Spleen (tissue), 13 donors: ENCODE measurements around the gene UFSP1. TPM values are rescaled to one million over a fixed set of nuclear protein-coding genes. Genes with fewer than 3 reads are reported as not detected.
"Not testable (repeated sequence)": the region's sequence is repeated elsewhere in the genome, so short reads cannot be mapped to it uniquely, and the experiment has no call there.

Experiments
- DNase-seq: peaks from one replicate; pipeline ENCODE4 v3.0.0-alpha.2; 2020
- H3K27ac ChIP-seq, 8 donors: fragments of 200-600 bp; sonication (generic) in 7 of 8; 1 replicate in 4 of 8; 2 replicates in 4 of 8; pipeline versions ENCODE4 v1.5.0 to v1.8.0; 2016 to 2021; ENCODE audit warnings: inconsistent platforms in 4 of 8, mild to moderate bottlenecking in 4 of 8, moderate library complexity in 1 of 8
- H3K27me3 ChIP-seq, 7 donors: fragments of 200-600 bp; sonication (generic) in 6 of 7; replicated peaks in 1 of 7; 1 replicate in 4 of 7; 2 replicates in 3 of 7; pipeline versions ENCODE4 v1.5.0 to v1.8.0; 2016 to 2021; ENCODE audit warnings: inconsistent platforms in 3 of 7, mild to moderate bottlenecking in 1 of 7
- H3K36me3 ChIP-seq, 6 donors: fragments of 200-600 bp; sonication (generic) in 5 of 6; 1 replicate in 4 of 6; 2 replicates in 2 of 6; pipeline versions ENCODE4 v1.5.0 to v1.8.0; 2016 to 2021; ENCODE audit warnings: inconsistent platforms in 2 of 6
- H3K4me1 ChIP-seq, 6 donors: fragments of 200-600 bp; sonication (generic) in 5 of 6; 1 replicate in 3 of 6; 2 replicates in 3 of 6; pipeline versions ENCODE4 v1.5.0 to v1.8.0; 2016 to 2021; ENCODE audit warnings: inconsistent platforms in 3 of 6
- H3K4me3 ChIP-seq, 8 donors: fragments of 200-600 bp; sonication (generic) in 7 of 8; 1 replicate in 4 of 8; 2 replicates in 4 of 8; pipeline versions ENCODE4 v1.5.0 to v1.8.0; 2016 to 2021; ENCODE audit warnings: inconsistent platforms in 4 of 8, mild to moderate bottlenecking in 4 of 8, moderate library complexity in 2 of 8
- H3K9me3 ChIP-seq, 8 donors: fragments of 200-600 bp; sonication (generic) in 7 of 8; 1 replicate in 4 of 8; 2 replicates in 4 of 8; pipeline versions ENCODE4 v1.5.0 to v1.8.0; 2016 to 2021; ENCODE audit warnings: inconsistent platforms in 4 of 8
- CTCF ChIP-seq, 11 experiments: fragments of 200-600 bp in 7 of 11; fragments of 450-650 bp in 4 of 11; sonication (generic) in 4 of 11; IDR thresholded peaks in 8 of 11; conservative IDR thresholded peaks in 3 of 11; 1 replicate in 7 of 11; 2 replicates in 4 of 11; pipeline versions ENCODE4 v1.4.0 to v1.8.0; 2016 to 2021; ENCODE audit warnings: antibody characterized with exemption in 11 of 11, inconsistent platforms in 4 of 11, mild to moderate bottlenecking in 1 of 11
- POLR2A ChIP-seq, 3 donors: fragments of 450-650 bp; IDR thresholded peaks; one replicate each; pipeline ENCODE4 v1.5.1; 2017; ENCODE audit warnings: antibody characterized with exemption in 3 of 3, mild to moderate bottlenecking in 1 of 3
- POLR2AphosphoS5 ChIP-seq, 3 donors: sonication (generic); formaldehyde crosslinking; IDR thresholded peaks; one replicate each; pipeline ENCODE4 v1.5.1; 2017; ENCODE audit warnings: antibody characterized with exemption in 3 of 3
- WGBS, 5 donors: extraction: QIAGEN DNeasy Blood & Tissue Kit in 3 of 5; methylation state at CpG; one replicate each; pipeline versions ENCODE4 v1.1.5 to v1.1.7; 2013 to 2018; 5-methylcytosine and 5-hydroxymethylcytosine counted together
- intact Hi-C: fragments of 100-400 bp; cut with DNase I; formaldehyde crosslinking; loops from one replicate; pipeline ENCODE4 v1.15.0; 2023; ENCODE audit warnings: low total_unique reads
- long read RNA-seq, 2 donors: transcript quantifications; one replicate each; lab custom pipeline, GENCODE V29; 2026
- polyA plus RNA-seq, 3 donors: library from polyadenylated mRNA; stranded (reverse); fragments of 200-250 nt; gene quantifications; one replicate each; pipeline ENCODE4 v1.2.1, GENCODE V29; 2013
- total RNA-seq, 7 donors: library from RNA; depleted of rRNA in 3 of 7; stranded (reverse); fragments of >200 nt in 3 of 7; fragmentation: NEBNext Ultra II Directional in 4 of 7; extraction: Animal tissue kit (Norgen Biotek cat#: 25700) in 4 of 7; gene quantifications; one replicate each; pipeline versions ENCODE4 v1.1.0 to v1.2.1, GENCODE V29; 2016 to 2021
- donor health status: healthy with polysubstance abuse.
- donor health status: DM: no; HTN: no; CAD: no; lungs with moderate emphysema.
- donor health status: DM: no; HTN: no; CAD: no.
- donor health status: Bipolar disorder and iron deficiency.
- donor health status: healthy.
- donor health status: DM: no; HTN: no; CAD: no.
- donor health status: DM: yes; HTN: yes; CAD: no.

UFSP1 gene
- total RNA-seq (1 to 10 TPM; 1.3 to 5.6 (median 2.8) TPM), polyA plus RNA-seq (1 to 10 TPM; 4.2 to 6.9 (median 5.1) TPM)
- long read RNA-seq, donor 1, partial matches to known transcripts: 0 of 2 reads
- long read RNA-seq, donor 1, other reads (novel, unspliced or antisense): 0 of 2 reads
- long read RNA-seq, donor 2, partial matches to known transcripts: 0 of 2 reads
- long read RNA-seq, donor 2, other reads (novel, unspliced or antisense): 0 of 2 reads

- H3K4me1 ChIP-seq: peaks cover 32 to 69% (median 51%) of the 10 kb centered on the region in 6 donors
- peaks cover 0 to 42% (median 13%) of the 10 kb centered on the region in 7 donors for H3K27me3 ChIP-seq
- 3 to 7% (median 5%) methylated on average over 21 to 73 of the region's 73 CpGs for WGBS, 5 donors
- peak within 1 kb of the TSS; percentile 57 to 85 (median 73) for H3K4me3 ChIP-seq
- DNase-seq: no peak
- TF ChIP-seq POLR2A (IDR thresholded peaks at IDR 0.05) (no peak), POLR2AphosphoS5 (IDR thresholded peaks at IDR 0.05) (peak in 1 of 3 donors; percentile 0), CTCF (IDR thresholded peaks at IDR 0.05 in 8 of 11, conservative IDR thresholded peaks at IDR 0.05 in 3 of 11) (peak in 3 of 11 experiments; percentile 8 to 31 (median 12))
- peak within 1 kb of the TSS; percentile 64 to 91 (median 88) for H3K27ac ChIP-seq
- intact Hi-C loops: no loop called here
- H3K9me3 ChIP-seq: no peaks in the 10 kb centered on the region
- peaks cover 0 to 46% (median 42%) of the 10 kb centered on the region in 6 donors for H3K36me3 ChIP-seq
Observed at GRCh38 chr7:100888988-100889750, at the start of gene UFSP1. TSS of gene UFSP1 (minus strand) at chr7:100889715. CDS start at chr7:100889271, 444 bp downstream.

GRCh38 chr7:100936167-100936566 lies 46.7 kb upstream of the UFSP1 start:
- H3K4me3 ChIP-seq, H3K27me3 ChIP-seq, H3K36me3 ChIP-seq, H3K4me1 ChIP-seq, intact Hi-C loops, H3K27ac ChIP-seq: not testable (repeated sequence)
- 86 to 94% (median 90%) methylated on average over 7 of the region's 7 CpGs for WGBS, 5 donors
- peak; percentile 21 for DNase-seq
- peaks cover 0 to 40% (median 32%) of the 10 kb centered on the region in 8 donors for H3K9me3 ChIP-seq

- peaks cover 0 to 16% (median 0%) of the 10 kb centered on the region in 7 donors for H3K27me3 ChIP-seq
- H3K9me3 ChIP-seq: peaks cover 0 to 32% (median 25%) of the 10 kb centered on the region in 8 donors
- H3K4me1 ChIP-seq, H3K4me3 ChIP-seq, H3K27ac ChIP-seq, DNase-seq, H3K36me3 ChIP-seq, intact Hi-C loops: not testable (repeated sequence)
- WGBS, 5 donors: 61 to 85% (median 77%) methylated on average over 2 of the region's 2 CpGs
Observed at GRCh38 chr7:100935381-100935780, 45.9 kb upstream of the UFSP1 start.

GRCh38 chr7:100933734-100934133 lies 44.2 kb upstream of the UFSP1 start:
- Histone ChIP-seq H3K4me3 (no peak overlapping the region), H3K36me3 (no peaks in the 10 kb centered on the region), H3K27ac (no peak overlapping the region), H3K4me1 (no peaks in the 10 kb centered on the region), H3K27me3 (peaks cover 0 to 25% (median 0%) of the 10 kb centered on the region in 7 donors), H3K9me3 (peaks cover 0 to 19% (median 11%) of the 10 kb centered on the region in 8 donors)
- 47 to 58% (median 53%) methylated on average over 4 of the region's 4 CpGs for WGBS, 5 donors
- peak; percentile 54 for DNase-seq
- TF ChIP-seq POLR2AphosphoS5 (IDR thresholded peaks at IDR 0.05) (no peak), CTCF (IDR thresholded peaks at IDR 0.05 in 8 of 11, conservative IDR thresholded peaks at IDR 0.05 in 3 of 11) (no peak), POLR2A (IDR thresholded peaks at IDR 0.05) (no peak)
- intact Hi-C loops: no loop called here

GRCh38 chr7:100929808-100930174 lies 40.3 kb upstream of the UFSP1 start:
- no peak for DNase-seq
- WGBS, 5 donors: 75 to 100% (median 87%) methylated on average over 1 of the region's 1 CpG
- intact Hi-C loops: no loop called here
- TF ChIP-seq POLR2AphosphoS5 (IDR thresholded peaks at IDR 0.05) (no peak), CTCF (IDR thresholded peaks at IDR 0.05 in 8 of 11, conservative IDR thresholded peaks at IDR 0.05 in 3 of 11) (no peak), POLR2A (IDR thresholded peaks at IDR 0.05) (no peak)
- no peak overlapping the region for H3K4me3 ChIP-seq
- no peaks in the 10 kb centered on the region for H3K36me3 ChIP-seq
- peaks cover 0 to 22% (median 0%) of the 10 kb centered on the region in 7 donors for H3K27me3 ChIP-seq
- H3K9me3 ChIP-seq: peaks cover 0 to 19% (median 11%) of the 10 kb centered on the region in 8 donors
- H3K27ac ChIP-seq: no peak overlapping the region
- no peaks in the 10 kb centered on the region for H3K4me1 ChIP-seq

- 53 to 59% (median 55%) methylated on average over 4 of the region's 4 CpGs for WGBS, 5 donors
- H3K9me3 ChIP-seq, H3K4me3 ChIP-seq: not testable (repeated sequence)
Observed at GRCh38 chr7:100923616-100924015, 34.1 kb upstream of the UFSP1 start.

More at GRCh38 chr7:100923616-100924015, 34.1 kb upstream of the UFSP1 start:
- H3K27ac ChIP-seq, intact Hi-C loops, H3K4me1 ChIP-seq, H3K36me3 ChIP-seq: not testable (repeated sequence)
- DNase-seq: peak; percentile 12
- H3K27me3 ChIP-seq: peaks cover 0 to 13% (median 0%) of the 10 kb centered on the region in 7 donors
